Measurements from ENCODE around the gene AGAP1. TPM values are rescaled to one million over a fixed set of nuclear protein-coding genes. Genes with fewer than 3 reads are reported as not detected.

The AGAP1 gene
- total RNA-seq, 1 donor from 2014 or later = 33.4 TPM

DNA sequence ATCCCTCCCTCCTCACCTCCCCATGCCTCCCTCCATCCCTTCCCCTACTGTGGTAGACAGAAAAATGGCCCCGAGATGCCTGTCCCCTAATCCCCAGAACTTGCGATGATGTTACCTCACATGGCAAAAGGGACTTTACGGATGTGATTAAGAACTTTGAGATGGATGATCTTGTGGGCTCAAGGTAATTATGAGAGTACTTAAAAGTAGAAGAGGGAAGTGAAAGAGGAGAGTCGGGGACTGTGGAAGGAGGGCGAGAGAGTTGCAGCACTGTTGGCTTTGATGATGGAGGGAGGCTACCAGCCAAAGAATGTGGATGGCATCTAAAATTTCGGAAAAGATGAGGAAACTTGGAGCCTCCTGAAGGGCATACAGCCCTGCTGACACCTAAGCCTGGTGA is 66.5 kb downstream of the AGAP1 start:
- intact Hi-C loops (cut with DNase I) = no loop called here
- no peaks in the 10 kb centered on the region for H3K36me3 ChIP-seq
- H3K27ac ChIP-seq = no peak overlapping the region
- H3K4me3 ChIP-seq = no peak overlapping the region
- DNase-seq (no peak), ATAC-seq (no peak)
- no peaks in the 10 kb centered on the region for H3K27me3 ChIP-seq
- H3K9me3 ChIP-seq = no peaks in the 10 kb centered on the region
- TF ChIP-seq, protein P1, sequence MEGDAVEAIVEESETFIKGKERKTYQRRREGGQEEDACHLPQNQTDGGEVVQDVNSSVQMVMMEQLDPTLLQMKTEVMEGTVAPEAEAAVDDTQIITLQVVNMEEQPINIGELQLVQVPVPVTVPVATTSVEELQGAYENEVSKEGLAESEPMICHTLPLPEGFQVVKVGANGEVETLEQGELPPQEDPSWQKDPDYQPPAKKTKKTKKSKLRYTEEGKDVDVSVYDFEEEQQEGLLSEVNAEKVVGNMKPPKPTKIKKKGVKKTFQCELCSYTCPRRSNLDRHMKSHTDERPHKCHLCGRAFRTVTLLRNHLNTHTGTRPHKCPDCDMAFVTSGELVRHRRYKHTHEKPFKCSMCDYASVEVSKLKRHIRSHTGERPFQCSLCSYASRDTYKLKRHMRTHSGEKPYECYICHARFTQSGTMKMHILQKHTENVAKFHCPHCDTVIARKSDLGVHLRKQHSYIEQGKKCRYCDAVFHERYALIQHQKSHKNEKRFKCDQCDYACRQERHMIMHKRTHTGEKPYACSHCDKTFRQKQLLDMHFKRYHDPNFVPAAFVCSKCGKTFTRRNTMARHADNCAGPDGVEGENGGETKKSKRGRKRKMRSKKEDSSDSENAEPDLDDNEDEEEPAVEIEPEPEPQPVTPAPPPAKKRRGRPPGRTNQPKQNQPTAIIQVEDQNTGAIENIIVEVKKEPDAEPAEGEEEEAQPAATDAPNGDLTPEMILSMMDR (IDR thresholded peaks at IDR 0.05) = no peak
- peaks cover 17% of the 10 kb centered on the region for H3K4me1 ChIP-seq

DNA sequence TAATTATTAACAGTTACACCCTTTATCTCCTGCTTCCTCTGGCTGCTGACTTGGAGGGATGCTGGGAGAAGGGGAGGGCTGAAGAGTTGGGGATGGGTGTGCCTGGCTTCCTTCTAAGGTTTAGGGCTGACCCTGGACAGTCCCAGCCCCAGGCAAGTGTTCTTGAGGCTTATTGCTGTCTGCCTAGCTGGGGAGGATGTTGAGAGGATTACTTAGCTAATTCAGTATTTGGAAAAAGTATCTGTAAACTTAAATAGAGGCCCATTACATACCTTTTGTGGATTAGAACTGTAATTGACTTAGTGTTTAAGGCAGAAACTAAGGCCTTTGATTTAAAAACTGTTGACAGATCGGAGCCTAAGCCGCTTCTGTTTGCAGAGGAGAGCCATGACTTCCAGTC is 67.6 kb downstream of the AGAP1 start:
- H3K27me3 ChIP-seq = no peaks in the 10 kb centered on the region
- H3K9me3 ChIP-seq = no peaks in the 10 kb centered on the region
- H3K4me3 ChIP-seq = no peak overlapping the region
- TF ChIP-seq, protein P1 (IDR thresholded peaks at IDR 0.05) = no peak
- H3K27ac ChIP-seq = no peak overlapping the region
- intact Hi-C loops (cut with DNase I) = no loop called here
- H3K36me3 ChIP-seq = no peaks in the 10 kb centered on the region
- DNase-seq (no peak), ATAC-seq (no peak)
- H3K4me1 ChIP-seq = peaks cover 17% of the 10 kb centered on the region

DNA sequence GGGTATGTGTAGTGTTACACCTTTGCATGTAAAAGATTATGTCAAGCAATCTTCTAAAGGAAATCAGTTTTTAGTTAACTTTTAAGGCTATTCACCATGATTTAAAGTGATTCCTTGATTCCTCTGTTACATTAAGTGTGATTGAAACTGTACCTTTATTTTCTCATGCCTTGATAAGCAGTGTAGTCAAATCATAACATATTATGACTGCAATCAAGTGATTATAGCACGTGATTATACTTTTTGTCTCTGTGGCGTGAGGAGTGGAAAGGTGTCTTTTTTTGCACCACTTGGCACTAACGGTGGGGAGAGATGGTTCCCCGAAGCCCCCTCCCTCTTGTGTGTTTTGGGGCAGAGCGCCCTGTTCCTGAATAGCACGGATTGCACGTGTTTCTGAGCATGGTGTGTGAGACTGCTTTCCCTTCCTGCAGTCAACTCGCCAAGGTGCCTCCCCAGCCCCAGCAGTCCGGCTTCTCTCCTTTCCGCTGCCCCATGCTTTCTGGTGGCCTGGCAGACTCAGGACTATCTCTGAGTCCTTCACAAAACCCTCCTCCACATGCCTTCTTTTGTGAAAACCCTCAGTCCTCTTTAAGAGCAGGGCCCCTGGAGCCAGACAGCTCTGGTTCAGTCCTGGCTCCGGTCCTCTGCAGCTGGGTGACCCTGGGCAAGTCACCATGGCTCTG is 68.4 kb downstream of the AGAP1 start:
- intact Hi-C loops (cut with DNase I) = no loop called here
- ATAC-seq = no peak
- no peak for DNase-seq
- H3K4me1 ChIP-seq = peaks cover 17% of the 10 kb centered on the region
- no peaks in the 10 kb centered on the region for H3K9me3 ChIP-seq
- no peaks in the 10 kb centered on the region for H3K27me3 ChIP-seq
- no peak overlapping the region for H3K27ac ChIP-seq
- TF ChIP-seq, protein P1 (IDR thresholded peaks at IDR 0.05) = no peak
- H3K36me3 ChIP-seq = no peaks in the 10 kb centered on the region
- H3K4me3 ChIP-seq = no peak overlapping the region

DNA sequence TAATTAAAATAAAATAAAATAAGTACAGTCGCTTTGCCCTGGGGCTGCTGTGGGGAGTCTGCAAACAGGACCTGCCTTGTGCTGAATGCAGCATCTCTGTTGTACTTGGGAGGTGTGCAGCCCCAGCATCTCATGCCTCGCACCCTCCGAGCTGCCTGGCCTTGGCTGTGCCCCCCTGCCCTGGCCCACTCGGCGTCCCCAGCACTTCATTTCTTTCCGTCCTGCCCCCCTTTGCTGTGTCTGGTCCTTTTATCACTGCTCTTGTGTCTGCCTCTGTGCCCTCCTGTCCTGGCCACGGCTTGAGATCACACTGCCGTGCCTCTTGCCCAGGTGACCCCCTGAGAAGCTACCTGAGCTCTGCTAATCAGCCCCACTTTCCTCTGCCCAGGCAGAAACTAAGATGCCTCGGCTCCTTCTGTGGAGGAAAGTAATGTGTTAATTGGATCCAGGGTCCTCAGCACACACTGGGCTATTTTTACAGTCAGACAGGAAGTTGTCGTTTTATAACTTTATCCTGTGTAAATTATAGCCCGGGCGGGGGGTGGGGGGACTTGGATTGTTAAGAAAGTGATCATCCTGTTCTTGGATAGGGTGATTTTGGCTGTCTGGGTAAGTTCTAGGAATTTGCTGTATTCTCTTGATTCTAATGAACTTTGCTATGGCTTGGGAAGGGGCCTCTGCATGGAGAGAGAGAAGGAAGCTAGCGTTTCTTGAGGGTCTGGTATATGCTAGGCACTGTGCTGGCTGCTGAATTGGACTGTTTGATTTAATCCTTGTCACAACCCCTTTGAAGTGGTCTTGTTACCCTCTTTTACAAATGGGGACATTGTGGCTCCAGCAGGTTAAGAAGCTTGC is 69.4 kb downstream of the AGAP1 start:
- intact Hi-C loops (cut with DNase I) = no loop called here
- H3K27me3 ChIP-seq = no peaks in the 10 kb centered on the region
- TF ChIP-seq, protein P1 (IDR thresholded peaks at IDR 0.05) = no peak
- no peaks in the 10 kb centered on the region for H3K36me3 ChIP-seq
- peaks cover 17% of the 10 kb centered on the region for H3K4me1 ChIP-seq
- H3K27ac ChIP-seq = no peak overlapping the region
- H3K4me3 ChIP-seq = no peak overlapping the region
- ATAC-seq (no peak), DNase-seq (no peak)
- H3K9me3 ChIP-seq = no peaks in the 10 kb centered on the region

DNA sequence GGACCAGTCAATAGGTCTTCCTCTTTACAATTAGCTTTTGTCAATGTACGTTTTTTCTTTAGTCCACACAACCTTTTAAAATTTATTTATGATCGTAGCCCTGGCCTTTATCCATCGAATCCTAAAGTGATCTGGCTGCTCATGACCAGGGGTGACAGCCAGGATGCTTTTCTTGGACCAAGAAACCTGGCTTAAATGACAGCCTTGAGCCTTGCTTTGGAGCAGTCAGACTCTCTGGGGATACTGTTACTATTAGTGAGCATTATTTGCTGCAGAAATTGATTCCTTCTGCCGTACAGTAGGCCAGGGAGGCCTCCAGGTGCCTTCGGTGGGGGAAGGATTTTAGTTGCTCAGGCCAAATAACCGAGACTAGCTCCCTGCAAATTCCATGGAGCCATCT is 70.2 kb downstream of the AGAP1 start:
- TF ChIP-seq, protein P1 (IDR thresholded peaks at IDR 0.05) = no peak
- intact Hi-C loops (cut with DNase I) = no loop called here
- ATAC-seq = no peak

More for the DNA sequence above, 70.2 kb downstream of the AGAP1 start:
- H3K36me3 ChIP-seq = no peaks in the 10 kb centered on the region
- H3K4me1 ChIP-seq = peaks cover 17% of the 10 kb centered on the region
- H3K4me3 ChIP-seq = no peak overlapping the region
- H3K9me3 ChIP-seq = no peaks in the 10 kb centered on the region
- H3K27me3 ChIP-seq = no peaks in the 10 kb centered on the region
- no peak overlapping the region for H3K27ac ChIP-seq
- DNase-seq = no peak
